ENCODE measurements around the gene MACF1. TPM values are rescaled to one million over a fixed set of nuclear protein-coding genes. Genes with fewer than 3 reads are reported as not detected.

MACF1 gene
- total RNA-seq, 1 donor from 2014 or later: 185 TPM

DNA sequence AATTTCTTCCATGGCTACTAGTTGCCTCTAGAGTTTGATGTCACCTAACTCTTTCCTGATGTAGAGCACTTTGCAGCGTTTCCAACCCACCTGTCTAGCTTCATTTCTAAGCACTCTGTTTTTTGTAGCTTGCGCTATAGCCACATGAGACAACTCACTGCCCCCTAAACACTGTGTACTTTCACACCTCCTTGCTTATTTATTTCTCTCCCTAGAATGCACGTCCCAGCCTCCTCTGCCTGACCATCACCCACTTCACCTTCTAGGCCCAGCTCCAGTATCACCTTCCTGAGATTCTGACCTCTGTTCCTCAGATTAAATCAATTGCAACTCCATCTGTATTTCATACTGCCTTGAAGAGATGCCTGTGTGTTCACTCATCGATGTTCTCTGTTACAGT is 32.5 kb downstream of the MACF1 start:
- Mint-ChIP-seq H3K27ac (ENCODE audit: unreplicated experiment) (no peak overlapping the region), H3K4me1 (peaks cover 13% of the 10 kb centered on the region), H3K9me3 (no peaks in the 10 kb centered on the region), H3K36me3 (ENCODE audit: low read depth) (peaks cover 18% of the 10 kb centered on the region), H3K4me3 (no peak overlapping the region), H3K27me3 (ENCODE audit: low read depth) (no peaks in the 10 kb centered on the region)
- DNase-seq (ENCODE audit: low read depth, low spot score): no peak
- no peak for TF ChIP-seq CTCF (conservative IDR thresholded peaks at IDR 0.05)

- Mint-ChIP-seq H3K9me3 (no peaks in the 10 kb centered on the region), H3K27ac (ENCODE audit: unreplicated experiment) (no peak overlapping the region), H3K36me3 (ENCODE audit: low read depth) (peaks cover 18% of the 10 kb centered on the region), H3K27me3 (ENCODE audit: low read depth) (no peaks in the 10 kb centered on the region), H3K4me1 (peaks cover 5% of the 10 kb centered on the region), H3K4me3 (no peak overlapping the region)
- no peak for TF ChIP-seq CTCF (conservative IDR thresholded peaks at IDR 0.05)
- DNase-seq (ENCODE audit: low read depth, low spot score): no peak
Observed at GRCh38 chr1:39238476-39238875, 34.0 kb downstream of the MACF1 start.

GRCh38 chr1:39239968-39240367 is 35.5 kb downstream of the MACF1 start:
- TF ChIP-seq CTCF (conservative IDR thresholded peaks at IDR 0.05): no peak
- H3K36me3 Mint-ChIP-seq (ENCODE audit: low read depth): peaks cover 18% of the 10 kb centered on the region
- H3K4me1 Mint-ChIP-seq: peaks cover 5% of the 10 kb centered on the region
- no peak for DNase-seq (ENCODE audit: low read depth, low spot score)
- no peaks in the 10 kb centered on the region for H3K9me3 Mint-ChIP-seq
- no peak overlapping the region for H3K27ac Mint-ChIP-seq (ENCODE audit: unreplicated experiment)
- no peaks in the 10 kb centered on the region for H3K27me3 Mint-ChIP-seq (ENCODE audit: low read depth)
- H3K4me3 Mint-ChIP-seq: no peak overlapping the region

- H3K4me1 Mint-ChIP-seq: no peaks in the 10 kb centered on the region
- no peak for TF ChIP-seq CTCF (conservative IDR thresholded peaks at IDR 0.05)
- no peaks in the 10 kb centered on the region for H3K27me3 Mint-ChIP-seq (ENCODE audit: low read depth)
- H3K36me3 Mint-ChIP-seq (ENCODE audit: low read depth): no peaks in the 10 kb centered on the region
- no peaks in the 10 kb centered on the region for H3K9me3 Mint-ChIP-seq
- DNase-seq (ENCODE audit: low read depth, low spot score): no peak
- H3K27ac Mint-ChIP-seq (ENCODE audit: unreplicated experiment): no peak overlapping the region
- H3K4me3 Mint-ChIP-seq: no peak overlapping the region
Observed at GRCh38 chr1:39243302-39243701, 38.8 kb downstream of the MACF1 start.

DNA sequence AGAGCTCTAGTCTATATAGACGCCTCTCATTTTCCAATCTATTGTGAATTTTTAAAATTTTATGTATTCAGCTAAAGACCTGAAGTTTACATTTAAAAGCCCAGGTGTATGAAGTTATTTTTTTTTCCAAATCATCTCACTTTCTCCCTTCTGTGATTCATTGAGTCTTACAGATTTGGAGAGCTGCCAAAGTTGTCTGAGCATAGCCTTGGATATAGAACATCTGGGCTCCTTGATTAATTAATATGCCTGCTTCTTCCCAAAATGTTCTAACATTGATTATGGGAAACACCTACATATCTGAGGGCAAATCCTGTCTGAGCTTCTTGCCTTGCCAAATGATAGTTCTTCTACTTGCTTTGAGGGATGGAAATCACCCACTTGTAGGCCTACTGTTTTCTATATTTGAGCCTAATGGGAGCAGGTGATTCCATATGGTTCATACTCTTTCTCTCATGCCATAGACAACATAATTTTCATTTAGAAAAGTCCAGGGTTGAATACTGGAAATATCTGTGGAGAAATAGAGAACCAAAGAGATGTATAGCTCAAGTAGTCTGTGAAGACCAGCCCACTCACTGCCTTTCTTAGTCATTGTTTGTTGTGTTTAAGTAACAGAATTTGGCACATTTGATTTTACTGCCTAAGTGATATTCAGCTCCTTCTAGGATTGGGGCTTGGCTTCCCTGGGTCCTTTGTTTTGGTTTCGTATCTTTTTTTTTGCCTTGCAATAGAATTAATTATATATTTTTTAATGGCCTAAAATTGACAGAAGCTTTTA is 46.2 kb downstream of the MACF1 start:
- Mint-ChIP-seq H3K4me3 (no peak overlapping the region), H3K27ac (ENCODE audit: unreplicated experiment) (no peak overlapping the region), H3K4me1 (no peaks in the 10 kb centered on the region), H3K27me3 (ENCODE audit: low read depth) (no peaks in the 10 kb centered on the region), H3K36me3 (ENCODE audit: low read depth) (no peaks in the 10 kb centered on the region), H3K9me3 (no peaks in the 10 kb centered on the region)
- DNase-seq (ENCODE audit: low read depth, low spot score): no peak
- no peak for TF ChIP-seq CTCF (conservative IDR thresholded peaks at IDR 0.05)
